Activated B cell treated with CpG ODN at 0.5 μM for 24 hours (primary cell): ENCODE measurements around the gene COG2. TPM values are rescaled to one million over a fixed set of nuclear protein-coding genes. Genes with fewer than 3 reads are reported as not detected.
A peak's percentile ranks its signal among the peaks of the same experiment; 100 is the strongest.

ENCODE experiments used
- ATAC-seq: fragments of 200-7000 bp; cut with Tn5 transposase; one replicate; pipeline ENCODE4 v1.10.0; 2021; ENCODE audit warnings: low read depth, mild to moderate bottlenecking, moderate library complexity
- CTCF ChIA-PET: fragments of 350-600 bp; sonication (Branson Sonifier 250); formaldehyde crosslinking; loops from one replicate; lab custom pipeline; 2021; ENCODE audit warnings: antibody characterized with exemption; lab: Charles Lee
- POLR2A ChIA-PET: fragments of 350-600 bp; sonication (Branson Sonifier 250); formaldehyde crosslinking; loops from one replicate; lab custom pipeline; 2021; ENCODE audit warnings: antibody characterized with exemption; lab: Charles Lee
- DNase-seq: peaks from one replicate; pipeline ENCODE4 v3.0.0; 2022
- H3K27ac Mint-ChIP-seq: one replicate; pipeline ENCODE4 v1.8.0; 2020; ENCODE audit warnings: mixed read lengths
- H3K27me3 Mint-ChIP-seq: one replicate; pipeline ENCODE4 v1.8.0; 2021; ENCODE audit warnings: mixed read lengths
- H3K36me3 Mint-ChIP-seq: one replicate; pipeline ENCODE4 v1.8.0; 2021; ENCODE audit warnings: low read depth, mixed read lengths
- H3K4me1 Mint-ChIP-seq: one replicate; pipeline ENCODE4 v1.8.0; 2021; ENCODE audit warnings: mixed read lengths
- H3K4me3 Mint-ChIP-seq: one replicate; pipeline ENCODE4 v1.8.0; 2020; ENCODE audit warnings: mild to moderate bottlenecking, mixed read lengths
- H3K9me3 Mint-ChIP-seq: one replicate; pipeline ENCODE4 v1.8.0; 2020; ENCODE audit warnings: mixed read lengths
- CTCF ChIP-seq: fragments of 200-600 bp; IDR thresholded peaks from one replicate; pipeline ENCODE4 v1.8.0; 2022; ENCODE audit warnings: antibody characterized with exemption, mild to moderate bottlenecking
- intact Hi-C: fragments of 100-400 bp; cut with micrococcal nuclease; formaldehyde crosslinking; loops from one replicate; pipeline ENCODE4 v1.15.1; 2024
- total RNA-seq: library from RNA; stranded (reverse); gene quantifications from 2 replicates; pipeline ENCODE4 v1.2.3, GENCODE V29; 2022

COG2 gene
- total RNA-seq, 1 donor from 2014 or later, result 39.0 TPM

GRCh38 chr1:230634384-230634783, 7.9 kb upstream of the COG2 start:
- intact Hi-C loops, result no loop called here
- no peak overlapping the region for H3K27ac Mint-ChIP-seq
- no peaks in the 10 kb centered on the region for H3K36me3 Mint-ChIP-seq
- POLR2A ChIA-PET, result no interaction called here
- H3K9me3 Mint-ChIP-seq, result no peaks in the 10 kb centered on the region
- no peak overlapping the region for H3K4me3 Mint-ChIP-seq
- DNase-seq (no peak), ATAC-seq (no peak)
- CTCF ChIA-PET, result no interaction called here
- TF ChIP-seq CTCF, result no peak
- no peaks in the 10 kb centered on the region for H3K4me1 Mint-ChIP-seq
- H3K27me3 Mint-ChIP-seq, result peaks cover 19% of the 10 kb centered on the region

- Mint-ChIP-seq H3K9me3 (no peaks in the 10 kb centered on the region), H3K4me1 (peaks cover 4% of the 10 kb centered on the region), H3K4me3 (no peak overlapping the region), H3K27ac (no peak overlapping the region), H3K36me3 (no peaks in the 10 kb centered on the region), H3K27me3 (peaks cover 21% of the 10 kb centered on the region)
- no peak for TF ChIP-seq CTCF
- CTCF ChIA-PET, result no interaction called here
- no peak for DNase-seq
- POLR2A ChIA-PET, result no interaction called here
- no peak for ATAC-seq
- intact Hi-C loops, result no loop called here
Observed at GRCh38 chr1:230636575-230637148, 5.6 kb upstream of the COG2 start.

GRCh38 chr1:230639714-230640209, 2.5 kb upstream of the COG2 start:
- ATAC-seq (no peak), DNase-seq (no peak)
- H3K4me1 Mint-ChIP-seq, result peaks cover 32% of the 10 kb centered on the region
- POLR2A ChIA-PET, result no interaction called here
- H3K9me3 Mint-ChIP-seq, result no peaks in the 10 kb centered on the region
- H3K36me3 Mint-ChIP-seq, result peaks cover 11% of the 10 kb centered on the region
- H3K27me3 Mint-ChIP-seq, result peaks cover 21% of the 10 kb centered on the region
- intact Hi-C loops, result loop anchor here (5.0 kb wide), 2 partner anchors 398 to 973 kb away; no protein-coding TSS in a partner anchor
- TF ChIP-seq CTCF, result no peak
- H3K27ac Mint-ChIP-seq, result no peak overlapping the region
- no peak overlapping the region for H3K4me3 Mint-ChIP-seq
- CTCF ChIA-PET, result no interaction called here

GRCh38 chr1:230641346-230641745, 935 bp upstream of the COG2 start:
- Mint-ChIP-seq H3K4me3 (peak overlapping the region; percentile 0), H3K27me3 (peaks cover 18% of the 10 kb centered on the region), H3K9me3 (no peaks in the 10 kb centered on the region), H3K27ac (no peak overlapping the region), H3K36me3 (peaks cover 17% of the 10 kb centered on the region), H3K4me1 (peaks cover 41% of the 10 kb centered on the region)
- no peak for ATAC-seq
- intact Hi-C loops, result loop anchor here (5.0 kb wide), 2 partner anchors 396 to 971 kb away; no protein-coding TSS in a partner anchor
- TF ChIP-seq CTCF, result no peak
- CTCF ChIA-PET, result no interaction called here
- no peak for DNase-seq
- POLR2A ChIA-PET, result no interaction called here

- H3K4me1 Mint-ChIP-seq, result peaks cover 45% of the 10 kb centered on the region
- POLR2A ChIA-PET, result interaction anchor here (0.7 kb wide), 1 partner anchor 397 kb away, joined by 3 read pairs; no protein-coding TSS in a partner anchor
- no peak for ATAC-seq
Observed at GRCh38 chr1:230641900-230642262, 400 bp upstream of the COG2 start.

More at GRCh38 chr1:230641900-230642262, 400 bp upstream of the COG2 start:
- Mint-ChIP-seq H3K4me3 (peak overlapping the region; percentile 98), H3K27me3 (peaks cover 12% of the 10 kb centered on the region), H3K36me3 (peaks cover 22% of the 10 kb centered on the region), H3K27ac (peak overlapping the region; percentile 51), H3K9me3 (no peaks in the 10 kb centered on the region)
- no peak for TF ChIP-seq CTCF
- DNase-seq, result no peak
- intact Hi-C loops, result loop anchor here (1.0 to 5.0 kb wide), 11 partner anchors 227 to 1083 kb away; partner anchors contain the start of genes ABCB10, ARV1, C1orf198 and EGLN1
- CTCF ChIA-PET, result interaction anchor here (1.0 kb wide), 1 partner anchor 569 kb away, joined by 3 read pairs; no protein-coding TSS in a partner anchor
